Activated CD4-positive, CD25-positive, alpha-beta regulatory T cell (primary cell): ENCODE measurements around the gene SETSIP.
"Not testable (repeated sequence)": the region's sequence is repeated elsewhere in the genome, so short reads cannot be mapped to it uniquely, and the experiment has no call there.

Experiments
- DNase-seq, 4 experiments: peaks; one replicate each; lab custom pipeline; 2025; lab: John Stamatoyannopoulos, UW

SETSIP gene

DNA sequence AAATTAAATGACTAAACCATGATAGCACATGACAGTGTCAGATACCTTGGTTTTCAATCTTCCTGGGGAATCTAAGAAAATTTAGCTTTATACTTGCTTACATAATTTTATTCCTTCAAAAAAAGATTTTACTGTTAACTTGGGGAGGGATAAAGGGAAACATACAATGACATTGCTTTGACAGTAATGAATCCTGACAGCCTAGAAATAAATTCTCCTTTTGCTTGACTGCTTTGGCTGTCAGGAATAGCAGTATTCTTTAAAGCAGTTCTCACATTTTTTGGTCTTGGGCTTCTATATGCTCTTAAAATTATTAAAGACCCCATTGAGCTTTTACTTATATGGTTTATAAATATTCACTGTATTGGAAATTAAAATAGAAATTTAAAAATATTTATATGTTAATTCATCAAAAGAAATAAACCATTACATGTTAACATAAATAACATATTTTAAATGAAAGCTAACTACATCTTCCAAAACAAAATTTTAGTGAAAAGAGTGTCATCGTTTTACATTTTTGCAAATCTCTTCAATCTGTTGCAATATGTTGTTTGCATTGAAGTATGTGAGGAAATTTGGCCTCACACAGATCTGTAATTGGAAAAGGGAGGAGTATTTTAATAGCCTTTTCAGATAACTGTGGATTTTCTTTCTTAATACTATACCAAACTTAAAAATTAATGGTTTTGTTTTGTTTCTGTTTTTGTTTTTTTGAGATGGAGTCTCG lies 29.3 kb downstream of the SETSIP start:
- DNase-seq: no peak

GRCh38 chr1:92043621-92044020 lies 31.6 kb downstream of the SETSIP start:
- no peak for DNase-seq

GRCh38 chr1:92040971-92041370 lies 34.2 kb downstream of the SETSIP start:
- DNase-seq: no peak

DNA sequence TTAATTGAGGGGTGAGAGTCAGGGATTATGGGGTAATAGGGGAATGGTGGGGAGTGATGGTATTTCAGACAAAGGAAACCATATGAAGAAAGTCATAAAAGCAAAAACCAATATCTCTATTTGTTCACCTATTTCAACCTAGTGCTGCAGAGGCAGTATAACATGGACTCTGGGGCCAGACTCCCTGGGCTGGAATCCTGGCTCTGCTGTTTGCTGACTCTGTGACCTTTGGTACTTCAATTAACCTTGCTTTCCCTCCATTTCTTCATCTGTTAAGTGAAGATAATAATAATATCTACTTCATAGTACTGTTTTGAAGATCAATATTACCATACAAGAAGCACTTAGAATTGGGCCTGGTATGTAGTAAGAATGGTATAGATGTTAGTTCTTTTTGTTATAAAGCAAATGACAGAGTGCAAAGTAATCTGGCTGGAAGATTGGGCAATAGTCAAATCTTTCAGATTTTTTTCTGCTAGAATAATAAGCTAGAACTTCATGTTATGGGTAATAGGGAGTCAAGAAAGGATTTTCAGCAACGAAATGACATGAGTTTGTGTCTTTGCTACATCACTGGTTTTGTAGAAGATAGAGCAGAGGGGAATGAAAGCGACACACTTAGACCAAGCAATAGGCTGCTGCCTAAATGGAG lies 36.4 kb downstream of the SETSIP start:
- no peak for DNase-seq

- no peak for DNase-seq
These were observed 37.8 kb downstream of the SETSIP start for GRCh38 chr1:92037400-92037799.

DNA sequence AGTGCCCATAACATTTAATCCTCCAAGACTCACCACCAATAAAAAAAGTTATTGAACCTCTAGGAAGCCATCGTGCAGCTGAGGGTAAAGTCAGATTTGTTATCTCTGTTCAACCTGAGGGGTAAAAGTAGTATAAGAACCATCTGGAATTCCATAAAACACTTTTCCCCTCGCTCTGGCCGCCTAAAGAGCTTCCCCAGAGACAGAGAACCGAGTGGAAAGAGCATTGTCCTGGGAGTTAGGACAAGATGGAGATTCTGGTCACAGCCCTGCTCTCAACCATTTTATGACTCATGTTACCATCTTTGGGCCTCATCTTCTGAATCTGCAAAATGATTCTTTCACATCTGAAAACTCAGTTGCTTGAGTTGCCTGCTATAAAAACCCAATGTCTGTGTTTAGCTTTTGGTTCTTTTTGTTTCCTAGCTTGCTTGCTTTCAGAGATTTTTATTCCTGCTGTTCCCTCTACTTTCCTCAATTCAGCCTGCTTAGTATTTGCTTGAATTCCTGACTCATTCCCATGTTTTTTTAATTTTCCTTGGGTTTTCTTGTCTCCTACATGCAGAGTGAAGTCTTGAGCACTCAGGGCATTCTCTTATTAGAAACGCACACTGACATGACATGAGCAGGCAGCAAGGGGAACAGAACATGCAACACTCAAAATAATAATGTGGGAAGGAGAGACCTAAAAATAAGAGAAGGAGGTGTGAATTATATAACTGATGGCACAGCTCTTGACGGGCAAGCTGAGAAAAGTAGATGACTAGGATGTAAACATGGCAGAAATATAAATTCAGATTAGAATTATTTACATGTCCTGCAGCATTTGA lies 43.7 kb downstream of the SETSIP start:
- DNase-seq: no peak

- DNase-seq: no peak
These were observed 44.5 kb downstream of the SETSIP start for GRCh38 chr1:92030656-92031107.

DNA sequence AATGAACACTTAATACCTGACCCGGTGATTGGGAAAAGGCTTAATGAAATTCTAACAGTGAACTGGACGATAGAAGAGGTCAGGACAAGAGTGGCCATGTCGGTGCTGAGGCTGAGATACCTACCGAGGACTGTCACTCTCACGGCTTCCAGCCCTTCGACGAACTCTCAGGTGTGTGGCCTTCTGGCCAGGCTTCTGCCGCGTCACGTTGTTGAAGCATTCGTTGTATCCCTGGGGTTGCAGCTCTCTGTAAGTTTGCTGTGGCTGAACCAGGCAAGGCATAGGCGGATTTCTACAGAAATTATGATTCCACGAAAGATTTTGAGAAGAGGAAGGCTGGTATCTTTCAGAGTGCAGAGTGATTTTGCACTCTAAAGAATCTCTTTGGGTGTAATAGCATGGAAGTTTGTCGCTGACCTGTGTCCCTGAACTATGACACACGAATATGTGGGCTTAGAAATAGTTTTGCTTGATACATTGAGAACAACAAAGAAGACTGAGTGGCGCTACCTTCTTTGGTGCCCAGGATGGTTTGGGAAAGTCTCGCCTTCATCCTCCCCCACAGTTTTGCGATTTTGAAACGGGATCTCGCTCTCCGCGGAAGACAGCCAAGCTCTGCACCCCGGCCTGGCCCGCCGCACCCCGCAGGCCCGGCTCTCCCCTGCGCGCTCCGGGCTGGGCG lies 45.8 kb downstream of the SETSIP start:
- no peak for DNase-seq

GRCh38 chr1:92026806-92027205 lies 48.4 kb downstream of the SETSIP start:
- no peak for DNase-seq

- not testable (repeated sequence) for DNase-seq
These were observed 49.2 kb downstream of the SETSIP start for GRCh38 chr1:92026042-92026441.
